ENCODE measurements around the gene PLPP6.

PLPP6 gene

DNA sequence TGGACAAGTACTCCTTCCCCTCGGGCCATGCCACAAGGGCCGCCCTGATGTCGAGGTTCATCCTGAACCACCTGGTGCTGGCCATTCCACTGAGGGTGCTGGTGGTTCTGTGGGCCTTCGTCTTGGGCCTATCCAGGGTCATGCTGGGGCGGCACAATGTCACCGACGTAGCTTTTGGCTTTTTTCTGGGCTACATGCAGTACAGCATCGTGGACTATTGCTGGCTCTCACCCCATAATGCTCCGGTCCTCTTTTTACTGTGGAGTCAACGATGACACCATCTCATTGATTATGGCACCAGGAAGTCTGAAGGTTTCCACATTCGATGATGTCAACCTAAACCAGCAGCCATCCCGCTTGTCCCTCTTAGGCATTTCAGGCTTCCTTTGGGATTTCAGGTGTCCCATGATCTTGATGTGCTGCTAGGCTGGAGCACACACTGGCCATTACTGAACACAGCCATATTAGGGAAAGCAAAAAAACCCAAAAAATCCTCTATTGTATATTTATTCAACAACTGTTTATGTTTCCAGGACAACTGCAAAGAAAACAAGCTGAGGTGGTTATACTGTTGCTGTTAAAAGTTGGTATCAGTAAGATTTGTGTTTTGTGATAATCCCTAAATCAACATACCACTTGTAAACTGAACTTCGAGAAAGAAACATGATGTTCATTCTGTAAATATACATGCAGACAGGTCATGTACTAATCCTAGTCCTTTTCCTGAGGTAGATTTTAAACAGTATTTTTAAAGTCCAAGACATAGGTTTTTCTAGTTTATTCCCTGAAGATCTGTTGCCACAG, 1.1 kb downstream of the PLPP6 start:
- no peak for DNase-seq

DNA sequence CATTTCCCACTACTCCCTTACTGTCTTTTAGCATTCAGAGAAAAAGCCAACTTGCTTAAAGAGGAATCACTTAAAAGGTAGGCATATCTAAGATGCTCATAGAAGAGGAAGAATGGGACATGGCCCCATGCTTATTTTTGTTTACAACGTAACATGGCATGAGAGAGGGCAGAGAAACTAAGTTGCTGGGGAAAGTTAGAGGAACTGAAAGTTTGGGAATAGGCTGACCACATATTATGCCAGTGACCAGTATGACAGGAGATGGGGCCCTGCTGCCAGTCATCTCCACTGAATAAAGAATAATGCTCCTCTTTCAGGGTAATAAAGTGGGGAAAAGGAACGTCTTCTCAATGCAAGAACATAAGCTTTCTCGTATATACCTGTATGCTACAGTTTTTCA, 1.9 kb downstream of the PLPP6 start:
- DNase-seq = peak in 1 of 2 donors; percentile 37

- no peak for DNase-seq
These were observed 3.3 kb downstream of the PLPP6 start for GRCh38 chr9:4665357-4665756.

- DNase-seq = peak; percentile 25 to 52
These were observed 4.1 kb downstream of the PLPP6 start, which contains the start of gene SPATA6L for GRCh38 chr9:4666042-4666699. Gene SPATA6L, minus strand, starts transcription at chr9:4666480. Its CDS starts 230 bp downstream, at chr9:4666250.

DNA sequence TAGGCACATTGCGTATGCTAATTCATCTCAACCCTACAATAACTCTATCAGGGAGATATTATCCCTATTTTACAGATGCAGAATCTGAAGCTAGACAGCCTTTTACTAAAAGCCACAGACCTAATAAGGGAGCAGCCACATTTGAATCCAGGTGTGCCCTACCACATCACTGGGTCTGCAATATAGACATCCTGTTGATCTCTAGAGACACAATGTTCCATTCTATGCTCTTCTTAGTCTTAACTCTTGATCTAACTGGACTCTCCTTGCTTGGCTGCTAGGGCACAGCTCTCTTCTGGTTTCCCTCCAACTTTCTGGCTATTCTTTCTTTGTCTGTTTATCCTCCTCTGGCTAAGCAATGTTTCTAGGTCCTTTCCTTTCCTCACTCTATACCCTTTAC, 5.6 kb downstream of the PLPP6 start:
- no peak for DNase-seq

DNA sequence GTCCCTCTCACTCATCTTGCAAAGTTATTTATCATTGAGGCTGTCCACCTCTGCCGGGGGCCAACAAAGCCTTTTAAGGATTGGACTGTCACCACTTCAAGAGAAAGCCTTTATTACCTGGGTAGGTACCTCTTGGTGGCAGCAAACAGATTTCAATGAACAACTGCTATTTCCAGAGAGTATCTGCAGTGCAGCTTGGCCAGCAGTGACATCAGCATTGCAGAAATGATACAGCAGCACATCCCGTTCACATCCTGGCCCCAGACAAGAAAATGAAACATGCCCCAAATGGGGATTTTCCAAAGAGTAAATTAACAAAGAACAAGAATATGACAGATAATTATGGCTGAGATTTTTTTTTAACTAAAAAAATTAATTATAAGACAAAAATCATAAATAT, 6.5 kb downstream of the PLPP6 start:
- DNase-seq = no peak

GRCh38 chr9:4669890-4670289, 7.8 kb downstream of the PLPP6 start:
- DNase-seq = no peak

DNA sequence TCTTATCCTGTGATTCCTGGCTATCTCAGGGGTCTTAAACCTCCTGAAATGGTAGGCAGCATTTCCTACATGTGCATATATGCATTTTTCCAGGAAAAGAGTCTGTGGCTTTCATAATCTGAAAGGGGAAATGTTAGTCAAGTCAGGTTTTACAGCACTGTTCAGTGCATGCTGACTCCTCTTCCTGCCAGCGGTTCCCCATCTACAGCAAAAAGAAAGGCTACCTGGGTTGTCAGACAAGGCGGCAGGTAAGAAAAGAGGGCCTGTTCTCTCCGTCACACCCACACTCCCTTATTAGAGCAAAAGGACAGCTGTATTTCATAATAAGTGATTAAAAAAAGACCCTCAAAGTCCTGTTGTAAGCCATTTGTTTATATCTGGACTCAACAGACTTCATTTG, 8.5 kb downstream of the PLPP6 start:
- no peak for DNase-seq

- DNase-seq = no peak
These were observed 9.6 kb downstream of the PLPP6 start for GRCh38 chr9:4671737-4672136.

DNA sequence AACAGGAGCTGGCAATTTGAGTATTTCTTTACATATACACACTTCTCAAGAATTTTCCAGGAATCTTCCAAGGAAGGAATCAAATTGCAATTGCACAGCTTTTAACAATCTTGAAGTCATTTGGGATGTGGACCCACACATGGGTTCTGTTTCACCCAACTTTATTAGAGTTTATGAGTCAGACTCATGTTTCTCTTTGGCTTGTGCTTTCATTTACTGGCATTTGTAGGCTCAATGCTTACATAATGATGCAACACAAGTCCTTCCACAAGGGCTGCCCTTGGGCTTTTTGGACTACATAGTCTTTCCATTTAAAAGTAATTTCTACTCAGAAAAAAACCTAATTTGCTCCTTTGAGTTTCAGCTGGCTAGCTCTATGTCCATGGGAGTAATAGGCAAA, 12.7 kb downstream of the PLPP6 start:
- DNase-seq = no peak

GRCh38 chr9:4677392-4677791, 15.3 kb downstream of the PLPP6 start:
- DNase-seq = no peak

DNA sequence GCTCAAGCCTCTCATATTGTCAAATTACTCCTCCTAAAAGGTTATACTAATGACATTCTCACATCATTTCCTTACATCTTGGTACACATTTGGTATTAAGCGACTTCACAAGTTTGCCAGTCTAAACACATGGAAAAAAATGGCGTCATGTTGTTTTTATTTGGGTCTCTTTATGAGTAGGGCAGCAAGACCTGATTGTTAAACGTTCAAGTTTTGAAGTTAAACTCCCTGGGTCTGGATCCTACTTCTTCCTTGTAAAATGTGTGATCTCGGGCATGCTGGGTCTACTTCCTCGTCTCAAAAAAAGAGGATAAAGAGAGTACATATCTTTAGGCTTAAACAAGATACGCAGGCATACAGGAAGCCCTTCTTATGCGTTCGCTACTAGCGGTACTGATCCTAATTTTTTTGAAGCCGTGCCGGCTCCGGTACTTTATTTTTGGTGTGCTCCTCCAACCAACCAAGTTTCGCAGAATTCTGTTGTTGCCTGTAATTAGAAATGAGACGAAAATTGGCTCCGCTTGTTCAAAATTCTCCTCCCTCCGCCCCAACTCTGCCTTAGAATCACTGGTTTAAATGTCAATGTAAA, 16.7 kb downstream of the PLPP6 start:
- DNase-seq = peak; percentile 42 to 54

DNA sequence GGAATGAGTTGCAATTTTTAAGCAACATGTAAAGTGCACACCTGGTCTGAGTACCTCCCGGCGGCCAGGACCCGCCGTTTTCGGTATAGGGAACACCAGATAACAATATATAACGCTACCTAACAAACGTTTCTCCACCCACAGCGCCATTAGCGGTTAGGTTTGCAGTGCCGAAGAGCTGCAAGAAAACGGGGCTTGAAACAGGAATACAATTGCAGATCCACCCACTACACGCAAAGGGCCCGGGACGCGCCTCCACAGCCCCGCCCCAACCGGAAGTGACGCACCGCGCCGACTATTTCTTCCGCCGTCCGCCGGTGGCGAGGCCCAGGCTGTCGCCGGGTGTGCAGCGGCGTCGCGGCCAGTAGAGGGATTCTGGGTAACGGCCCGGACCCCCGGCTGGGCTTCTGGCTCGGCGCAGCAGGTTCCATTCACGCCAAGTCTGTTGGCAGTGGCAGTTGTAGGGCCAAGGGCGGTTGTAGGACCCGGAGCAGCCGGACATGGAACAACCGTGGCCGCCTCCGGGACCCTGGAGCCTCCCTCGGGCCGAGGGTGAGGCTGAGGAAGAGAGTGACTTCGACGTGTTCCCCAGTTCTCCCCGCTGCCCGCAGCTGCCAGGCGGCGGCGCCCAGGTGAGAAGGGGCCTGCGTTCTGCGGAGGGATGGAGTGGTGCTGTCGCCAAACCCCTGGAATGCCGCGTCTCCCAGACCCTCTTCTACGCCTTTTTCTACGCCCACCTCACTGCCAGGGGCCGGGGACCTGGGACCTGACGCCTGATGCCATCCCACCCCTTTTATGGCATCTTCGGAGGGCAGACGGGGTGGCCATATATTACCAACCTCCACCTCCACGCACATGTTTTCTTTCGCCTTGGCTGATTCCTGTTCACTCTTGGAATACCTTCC, 17.4 kb downstream of the PLPP6 start, which contains the start of gene CDC37L1:
Gene CDC37L1 (plus strand): TSS at position 302 of the 905 bp plus-strand sequence. CDS start 199 bp downstream, at position 501.
- DNase-seq = peak; percentile 97 to 98

DNA sequence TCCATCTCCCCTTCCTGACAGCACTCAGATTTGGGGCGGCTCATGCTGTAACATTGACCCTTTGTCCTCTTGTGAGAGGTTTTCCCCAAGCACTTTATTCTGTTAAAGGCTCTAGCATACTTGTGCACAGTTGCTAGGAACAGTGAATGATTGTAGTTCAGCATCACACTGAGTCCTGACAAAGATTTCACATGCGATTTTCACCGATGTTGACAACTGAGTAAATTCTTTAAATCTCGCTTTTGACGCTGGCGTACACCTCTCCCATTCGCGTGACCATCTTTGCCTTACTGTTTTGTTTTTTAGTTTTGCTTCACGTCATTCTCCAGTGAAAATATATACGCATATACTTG, 18.1 kb downstream of the PLPP6 start:
- no peak for DNase-seq

DNA sequence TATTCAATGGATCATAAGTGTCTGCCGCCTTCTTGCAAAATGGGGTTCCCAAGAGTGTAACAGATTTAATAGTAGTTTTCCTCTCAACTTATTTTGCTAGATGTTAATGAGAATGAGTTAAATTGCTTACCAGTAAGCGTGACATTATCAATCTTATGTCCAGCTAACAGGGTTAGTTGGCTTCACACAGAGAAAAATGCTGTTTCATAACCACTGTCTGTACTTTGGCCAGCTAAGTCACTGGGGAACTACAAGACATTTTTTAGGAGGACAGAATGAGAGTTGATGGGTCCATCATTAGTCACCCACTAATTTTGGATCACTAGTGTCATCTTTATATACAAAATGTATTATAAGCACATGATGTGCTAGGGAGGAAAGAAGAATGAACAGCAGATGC, 18.7 kb downstream of the PLPP6 start:
- peak; percentile 47 to 56 for DNase-seq

DNA sequence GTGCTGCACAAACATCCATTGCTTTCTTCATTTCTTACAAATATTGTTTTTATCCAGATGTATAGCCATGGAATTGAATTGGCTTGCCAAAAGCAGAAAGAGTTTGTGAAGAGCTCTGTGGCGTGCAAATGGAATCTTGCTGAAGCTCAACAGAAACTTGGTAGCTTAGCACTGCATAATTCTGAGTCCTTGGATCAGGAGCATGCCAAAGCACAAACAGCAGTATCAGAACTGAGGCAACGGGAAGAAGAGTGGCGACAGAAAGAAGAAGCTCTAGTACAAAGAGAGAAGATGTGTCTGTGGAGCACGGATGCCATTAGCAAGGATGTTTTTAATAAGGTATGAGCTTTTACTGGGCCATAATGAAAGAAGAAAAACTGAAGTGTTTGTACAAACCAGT, 22.7 kb downstream of the PLPP6 start:
- no peak for DNase-seq

DNA sequence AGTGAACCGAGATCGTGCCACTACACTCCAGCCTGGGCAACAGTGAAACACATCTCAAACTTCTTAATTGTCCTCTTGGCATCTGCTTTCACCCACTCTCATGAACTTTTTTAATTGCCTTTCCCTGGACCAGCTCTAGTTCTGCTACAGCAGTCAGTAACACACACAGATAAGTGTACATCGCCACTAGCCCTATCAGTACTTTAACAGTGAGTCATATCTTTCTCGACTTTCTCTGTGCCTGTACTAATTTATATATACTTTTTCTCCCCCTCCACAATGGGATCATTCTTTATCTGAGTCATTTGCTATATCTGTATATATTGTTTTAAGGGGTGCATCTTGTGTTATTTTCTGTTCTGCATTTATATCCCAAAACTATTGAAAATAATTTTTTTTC, 24.0 kb downstream of the PLPP6 start:
- DNase-seq = no peak

GRCh38 chr9:4686584-4686983, 24.5 kb downstream of the PLPP6 start:
- DNase-seq = no peak

GRCh38 chr9:4689021-4689420, 26.9 kb downstream of the PLPP6 start:
- DNase-seq = no peak

- no peak for DNase-seq
These were observed 27.6 kb downstream of the PLPP6 start for GRCh38 chr9:4689687-4690104.

GRCh38 chr9:4690144-4690543, 28.1 kb downstream of the PLPP6 start:
- DNase-seq = no peak

DNA sequence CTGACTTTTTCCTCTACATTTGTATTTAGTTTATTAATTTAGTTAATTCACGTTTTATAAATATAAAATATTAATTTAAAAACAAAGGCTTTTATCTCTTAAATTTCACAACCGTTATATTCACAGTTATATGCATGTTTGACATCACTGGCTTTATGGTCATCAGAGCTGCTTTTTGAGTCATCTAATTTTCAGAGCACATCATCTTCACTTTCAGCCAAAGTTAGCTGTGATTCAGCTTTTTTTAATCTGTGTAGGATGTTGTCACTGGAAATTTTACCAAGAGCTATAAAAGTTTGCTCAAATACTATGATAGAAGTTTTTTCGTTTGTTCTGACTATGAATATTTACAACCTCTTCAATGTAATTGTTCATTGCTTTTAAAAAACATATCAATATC, 29.7 kb downstream of the PLPP6 start:
- no peak for DNase-seq

- DNase-seq = no peak
These were observed 38.0 kb downstream of the PLPP6 start for GRCh38 chr9:4700091-4700490.

Data from inflammatory macrophage (primary cell).